Tibial nerve (tissue), 4 donors: ENCODE measurements around the gene IFNA7. TPM values are rescaled to one million over a fixed set of nuclear protein-coding genes. Genes with fewer than 3 reads are reported as not detected.
"Not testable (repeated sequence)": the region's sequence is repeated elsewhere in the genome, so short reads cannot be mapped to it uniquely, and the experiment has no call there.

Source experiments
- DNase-seq, 2 donors: peaks; one replicate each; pipeline ENCODE4 v3.0.0-alpha.2; 2019; ENCODE audit warnings: low spot score in 2 of 2
- H3K27ac ChIP-seq, 4 donors: fragments of 200-600 bp; sonication (generic) in 3 of 4; one replicate each; pipeline ENCODE4 v1.5.1; 2017 to 2019; ENCODE audit warnings: mild to moderate bottlenecking in 1 of 4
- H3K27me3 ChIP-seq, 2 donors: fragments of 200-600 bp; sonication (generic) in 1 of 2; one replicate each; pipeline versions ENCODE4 v1.5.1 to v1.6.0; 2017 to 2019
- H3K36me3 ChIP-seq, 3 donors: fragments of 200-600 bp; sonication (generic); one replicate each; pipeline ENCODE4 v1.5.1; 2018 to 2019
- H3K4me1 ChIP-seq, 4 donors: fragments of 200-600 bp; sonication (generic) in 3 of 4; one replicate each; pipeline ENCODE4 v1.5.1; 2017 to 2019
- H3K4me3 ChIP-seq, 4 donors: fragments of 200-600 bp; sonication (generic) in 3 of 4; one replicate each; pipeline ENCODE4 v1.5.1; 2017 to 2019; ENCODE audit warnings: mild to moderate bottlenecking in 1 of 4, moderate library complexity in 1 of 4
- H3K9me3 ChIP-seq, 4 donors: fragments of 200-600 bp; sonication (generic) in 3 of 4; one replicate each; pipeline ENCODE4 v1.5.1; 2017 to 2019
- CTCF ChIP-seq, 5 experiments: fragments of 200-600 bp in 3 of 5; fragments of 450-650 bp in 2 of 5; sonication (generic) in 3 of 5; IDR thresholded peaks; one replicate each; pipeline ENCODE4 v1.5.1; 2016 to 2019; ENCODE audit warnings: antibody characterized with exemption in 5 of 5, mild to moderate bottlenecking in 3 of 5, moderate library complexity in 2 of 5
- EP300 ChIP-seq, 2 donors: sonication (generic); formaldehyde crosslinking; IDR thresholded peaks; one replicate each; pipeline ENCODE4 v1.6.1; 2017; ENCODE audit warnings: antibody characterized with exemption in 2 of 2, mild to moderate bottlenecking in 1 of 2
- POLR2A ChIP-seq, 2 donors: fragments of 450-650 bp; IDR thresholded peaks; one replicate each; pipeline ENCODE4 v1.6.1; 2017; ENCODE audit warnings: antibody characterized with exemption in 2 of 2, mild to moderate bottlenecking in 2 of 2, moderate library complexity in 2 of 2
- WGBS, 2 donors: methylation state at CpG; one replicate each; pipeline ENCODE4 v1.1.5; 2018; 5-methylcytosine and 5-hydroxymethylcytosine counted together
- total RNA-seq, 4 donors: library from RNA; depleted of rRNA; stranded (reverse); fragments of >200 nt; gene quantifications; one replicate each; pipeline ENCODE4 v1.1.0, GENCODE V29; 2016

The IFNA7 gene
- total RNA-seq, 4 donors from 2014 or later: not detected

DNA sequence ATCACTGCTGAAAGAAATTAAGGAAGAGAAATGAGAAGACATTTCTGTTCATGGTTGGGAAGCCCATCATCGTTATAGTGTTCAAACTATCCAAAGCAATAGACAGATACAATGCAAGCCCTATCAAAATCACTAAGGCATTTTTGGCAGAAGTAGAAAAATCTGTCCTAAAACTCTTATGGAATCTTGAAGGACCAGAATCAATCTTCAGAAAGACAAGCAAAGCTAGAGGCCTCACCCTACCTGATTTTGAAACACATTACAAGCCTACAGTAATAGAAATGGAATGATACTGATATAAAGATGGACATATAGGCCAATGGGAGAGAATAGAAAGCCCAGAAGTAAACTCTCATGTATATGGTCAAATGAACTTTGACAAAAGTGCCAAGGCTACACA lies 30.7 kb downstream of the IFNA7 start:
- no peaks in the 10 kb centered on the region for H3K36me3 ChIP-seq
- 74 to 84% methylated on average over 1 of the region's 1 CpG for WGBS, 2 donors
- TF ChIP-seq EP300 (IDR thresholded peaks at IDR 0.05) (no peak), CTCF (IDR thresholded peaks at IDR 0.05) (no peak), POLR2A (IDR thresholded peaks at IDR 0.05) (no peak)
- no peaks in the 10 kb centered on the region for H3K9me3 ChIP-seq
- no peak for DNase-seq
- H3K4me1 ChIP-seq: no peaks in the 10 kb centered on the region
- H3K27ac ChIP-seq: no peak overlapping the region
- no peak overlapping the region for H3K4me3 ChIP-seq
- no peaks in the 10 kb centered on the region for H3K27me3 ChIP-seq

GRCh38 chr9:21166560-21166959 lies 35.4 kb downstream of the IFNA7 start, which contains the start of gene IFNA21:
Gene IFNA21 (minus strand): TSS chr9:21166660. CDS start chr9:21166612, 48 bp downstream.
- H3K9me3 ChIP-seq: not testable (repeated sequence)
- 90% methylated on average over 2 of the region's 2 CpGs for WGBS, 2 donors

GRCh38 chr9:21165516-21165915 lies 36.5 kb downstream of the IFNA7 start:
- Histone ChIP-seq H3K36me3 (no peaks in the 10 kb centered on the region), H3K9me3 (no peaks in the 10 kb centered on the region), H3K4me1 (no peaks in the 10 kb centered on the region), H3K27ac (no peak overlapping the region), H3K4me3 (no peak overlapping the region), H3K27me3 (no peaks in the 10 kb centered on the region)
- 93 to 95% methylated on average over 1 of the region's 1 CpG for WGBS, 2 donors
- TF ChIP-seq EP300 (IDR thresholded peaks at IDR 0.05) (no peak), POLR2A (IDR thresholded peaks at IDR 0.05) (no peak), CTCF (IDR thresholded peaks at IDR 0.05) (no peak)
- no peak for DNase-seq

More at GRCh38 chr9:21166560-21166959, 35.4 kb downstream of the IFNA7 start, which contains the start of gene IFNA21:
- H3K4me3 ChIP-seq, H3K36me3 ChIP-seq, H3K27me3 ChIP-seq, DNase-seq, H3K27ac ChIP-seq, H3K4me1 ChIP-seq: not testable (repeated sequence)

DNA sequence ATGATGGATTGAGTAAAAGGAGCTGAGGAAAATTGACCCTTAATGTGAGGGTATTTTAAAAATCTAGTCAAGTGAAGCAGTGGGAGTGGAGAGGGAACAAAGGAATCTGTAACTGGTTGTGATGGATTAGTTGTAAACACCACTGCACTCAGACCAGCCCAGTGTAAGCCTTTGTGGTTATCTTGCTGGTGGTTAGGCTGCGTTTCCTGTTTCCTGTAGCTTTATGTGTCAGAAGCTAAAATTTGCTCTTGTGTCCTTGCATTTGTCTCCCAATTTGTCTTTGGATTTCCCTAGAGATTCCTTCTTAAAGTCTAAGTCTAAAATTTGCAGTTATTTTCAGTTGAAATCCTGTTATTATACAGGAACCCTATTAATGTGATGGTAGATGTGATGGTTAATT lies 41.8 kb downstream of the IFNA7 start:
- TF ChIP-seq EP300 (IDR thresholded peaks at IDR 0.05) (no peak), POLR2A (IDR thresholded peaks at IDR 0.05) (no peak), CTCF (IDR thresholded peaks at IDR 0.05) (no peak)
- WGBS, 2 donors: 10 to 16% methylated on average over 1 of the region's 1 CpG

DNA sequence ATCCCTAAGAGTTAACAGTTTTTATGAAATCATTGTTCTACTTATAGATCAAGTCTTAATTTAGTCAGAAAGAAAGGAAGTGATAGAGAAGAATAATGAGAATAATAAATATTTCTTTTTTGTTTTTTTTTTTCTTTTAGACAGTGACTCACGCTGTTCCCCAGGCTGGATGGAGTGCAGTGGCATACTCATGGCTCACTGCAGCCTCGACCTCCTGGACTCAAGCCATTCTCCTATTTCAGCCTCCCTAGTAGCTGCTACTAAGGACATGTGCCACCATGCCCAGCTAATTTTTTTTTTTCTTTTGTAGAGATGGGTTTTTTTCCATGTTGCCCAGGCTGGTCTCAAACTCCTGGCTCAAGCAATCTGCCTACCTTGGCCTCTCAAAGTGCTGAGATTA lies 46.5 kb downstream of the IFNA7 start:
- H3K36me3 ChIP-seq: no peaks in the 10 kb centered on the region
- 57 to 65% methylated on average over 2 of the region's 2 CpGs for WGBS, 2 donors
- peaks cover 0 to 6% (median 2%) of the 10 kb centered on the region in 4 donors for H3K4me1 ChIP-seq
- no peak overlapping the region for H3K27ac ChIP-seq
- no peak overlapping the region for H3K4me3 ChIP-seq
- H3K27me3 ChIP-seq: no peaks in the 10 kb centered on the region
- no peak for TF ChIP-seq CTCF (IDR thresholded peaks at IDR 0.05)
- TF ChIP-seq POLR2A (IDR thresholded peaks at IDR 0.05): no peak
- no peaks in the 10 kb centered on the region for H3K9me3 ChIP-seq
- DNase-seq: no peak

More for the DNA sequence above, 41.8 kb downstream of the IFNA7 start:
- no peaks in the 10 kb centered on the region for H3K36me3 ChIP-seq
- no peak overlapping the region for H3K27ac ChIP-seq
- no peak for DNase-seq
- no peak overlapping the region for H3K4me3 ChIP-seq
- no peaks in the 10 kb centered on the region for H3K4me1 ChIP-seq
- H3K27me3 ChIP-seq: no peaks in the 10 kb centered on the region
- H3K9me3 ChIP-seq: no peaks in the 10 kb centered on the region
